ENCODE data around the gene MYO15B.
"Not testable (repeated sequence)": the region's sequence is repeated elsewhere in the genome, so short reads cannot be mapped to it uniquely, and the experiment has no call there.

Gene MYO15B

GRCh38 chr17:75576661-75577060 lies 10.9 kb upstream of the MYO15B start:
- no peak for DNase-seq

- peak; percentile 35 for DNase-seq
Observed at GRCh38 chr17:75581121-75581725, 6.4 kb upstream of the MYO15B start.

- not testable (repeated sequence) for DNase-seq
Observed at GRCh38 chr17:75583197-75583596, 4.4 kb upstream of the MYO15B start.

GRCh38 chr17:75584849-75585175 lies 2.8 kb upstream of the MYO15B start:
- DNase-seq: no peak

GRCh38 chr17:75588596-75589011 lies 1.0 kb downstream of the MYO15B start:
- DNase-seq: peak; percentile 16

GRCh38 chr17:75589012-75589918 lies 1.7 kb downstream of the MYO15B start:
- peak; percentile 93 for DNase-seq

GRCh38 chr17:75589919-75590303 lies 2.3 kb downstream of the MYO15B start:
- DNase-seq: no peak

GRCh38 chr17:75590314-75590761 lies 2.7 kb downstream of the MYO15B start:
- DNase-seq: no peak

GRCh38 chr17:75590849-75591721 lies 3.5 kb downstream of the MYO15B start:
- DNase-seq: no peak

GRCh38 chr17:75591722-75592302 lies 4.2 kb downstream of the MYO15B start:
- no peak for DNase-seq

- DNase-seq: no peak
Observed at GRCh38 chr17:75592348-75593020, 4.9 kb downstream of the MYO15B start.

GRCh38 chr17:75593430-75593829 lies 5.8 kb downstream of the MYO15B start:
- not testable (repeated sequence) for DNase-seq

- DNase-seq: no peak
Observed at GRCh38 chr17:75594499-75595283, 7.1 kb downstream of the MYO15B start.

GRCh38 chr17:75595284-75595919 lies 7.8 kb downstream of the MYO15B start:
- DNase-seq: no peak

- no peak for DNase-seq
Observed at GRCh38 chr17:75595920-75596313, 8.3 kb downstream of the MYO15B start.

- no peak for DNase-seq
Observed at GRCh38 chr17:75596320-75597087, 8.9 kb downstream of the MYO15B start.

GRCh38 chr17:75601057-75601987 lies 13.7 kb downstream of the MYO15B start:
- DNase-seq: peak; percentile 37

GRCh38 chr17:75602644-75603043 lies 15.0 kb downstream of the MYO15B start:
- DNase-seq: no peak

GRCh38 chr17:75603123-75603522 lies 15.5 kb downstream of the MYO15B start:
- DNase-seq: no peak
